ENCODE results near the gene PRXL2B.
A peak's percentile ranks its signal among the peaks of the same experiment; 100 is the strongest.

The PRXL2B gene

GRCh38 chr1:2636733-2637132 is 50.2 kb downstream of the PRXL2B start:
- Histone ChIP-seq H3K4me1 (peaks cover 13 to 21% (median 19%) of the 10 kb centered on the region in 10 experiments), H3K27me3 (peaks cover 0 to 4% (median 0%) of the 10 kb centered on the region in 11 experiments; a peak in 2 of 22 replicates), H3K4me3 (peak overlapping the region in 2 of 10 experiments; percentile 16 to 20; a peak in 1 of 20 replicates), H3K4me2 (no peak overlapping the region), H3K36me3 (no peaks in the 10 kb centered on the region), H3K9ac (no peak overlapping the region), H3K9me3 (replicated peaks in 1 of 11) (peaks cover 27 to 34% (median 30%) of the 10 kb centered on the region in 11 experiments), H4K20me1 (peaks cover 0 to 33% (median 3%) of the 10 kb centered on the region in 11 experiments; a peak in 8 of 22 replicates), H3K27ac (no peak overlapping the region)
- no peak for TF ChIP-seq Cebpa-rat (IDR thresholded peaks at IDR 0.05)

DNA sequence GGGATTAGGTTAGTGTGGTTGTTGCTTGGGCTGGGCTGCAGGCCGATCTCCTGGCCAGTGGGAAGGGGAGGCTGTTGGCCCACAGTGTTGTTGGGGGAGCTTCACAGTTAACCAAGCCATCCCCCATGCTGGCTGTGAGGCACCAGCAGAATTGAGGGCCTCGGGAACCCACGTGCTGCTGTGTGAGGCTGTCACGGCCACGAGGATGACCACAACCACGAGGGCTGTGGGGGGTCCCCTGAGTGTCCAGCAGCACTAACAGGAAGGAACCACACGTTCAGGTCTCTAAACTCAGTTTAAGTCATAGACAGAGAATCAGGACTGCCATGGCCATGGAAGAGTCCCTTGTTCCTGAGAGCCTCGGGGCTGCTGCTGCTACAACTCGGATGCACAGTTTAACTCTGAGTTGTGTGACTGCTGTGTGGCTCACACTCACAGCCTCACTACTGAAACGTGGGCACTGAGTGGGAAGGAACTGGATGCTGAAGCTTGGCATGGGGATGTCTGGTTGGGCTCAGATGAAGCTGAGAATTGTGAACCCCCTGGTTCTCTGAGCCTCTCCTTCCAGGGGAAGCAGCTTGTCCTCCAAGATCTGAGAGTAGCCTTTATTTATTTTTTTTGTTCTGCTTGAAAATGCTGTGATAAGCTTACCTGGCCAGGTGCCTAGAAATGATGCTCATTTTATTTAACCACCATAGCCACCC is 51.0 kb downstream of the PRXL2B start:
- Histone ChIP-seq H3K27me3 (0 out of 22 replicates have a peak, but pooled peaks cover 0 to 4% (median 0%) of the 10 kb centered on the region in 11 experiments), H3K9ac (no peak overlapping the region), H3K9me3 (replicated peaks in 1 of 11) (peaks cover 27 to 34% (median 30%) of the 10 kb centered on the region in 11 experiments), H4K20me1 (peaks cover 0 to 39% (median 6%) of the 10 kb centered on the region in 11 experiments; a peak in 9 of 22 replicates), H3K4me1 (peaks cover 19 to 23% (median 20%) of the 10 kb centered on the region in 10 experiments), H3K4me2 (no peak overlapping the region), H3K27ac (no peak overlapping the region), H3K36me3 (no peaks in the 10 kb centered on the region), H3K4me3 (no peak overlapping the region)
- no peak for TF ChIP-seq Cebpa-rat (IDR thresholded peaks at IDR 0.05)

- Histone ChIP-seq H4K20me1 (peaks cover 0 to 33% (median 6%) of the 10 kb centered on the region in 11 experiments; a peak in 9 of 22 replicates), H3K4me3 (no peak overlapping the region), H3K36me3 (no peaks in the 10 kb centered on the region), H3K27ac (no peak overlapping the region), H3K9me3 (replicated peaks in 1 of 11) (peaks cover 27 to 34% (median 30%) of the 10 kb centered on the region in 11 experiments), H3K4me2 (no peak overlapping the region), H3K4me1 (peaks cover 12 to 21% (median 19%) of the 10 kb centered on the region in 10 experiments), H3K27me3 (peaks cover 0 to 7% (median 4%) of the 10 kb centered on the region in 11 experiments; a peak in 20 of 22 replicates), H3K9ac (no peak overlapping the region)
- TF ChIP-seq Cebpa-rat (IDR thresholded peaks at IDR 0.05): no peak
Observed at GRCh38 chr1:2638466-2639115, 52.0 kb downstream of the PRXL2B start.

DNA sequence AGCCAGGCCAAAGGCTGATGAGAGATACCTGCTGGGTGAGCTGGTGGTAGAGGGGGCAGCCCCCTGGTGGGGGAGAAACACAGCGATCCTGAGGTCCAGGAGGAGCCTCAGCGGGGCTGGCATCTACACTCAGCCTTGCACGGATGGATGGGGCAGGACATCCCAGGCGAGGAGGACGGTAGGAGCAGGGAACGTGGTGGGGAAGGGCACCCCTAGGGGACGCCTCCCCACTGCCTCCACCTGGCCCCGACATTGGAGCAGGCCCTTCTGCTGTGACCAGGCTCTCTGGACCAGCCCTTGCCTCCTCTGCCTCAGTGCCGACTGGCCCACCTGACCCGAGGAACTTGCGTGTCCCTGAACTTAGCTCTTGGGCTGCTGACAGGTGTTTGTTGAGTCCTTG is 52.6 kb downstream of the PRXL2B start:
- Histone ChIP-seq H4K20me1 (peaks cover 0 to 33% (median 6%) of the 10 kb centered on the region in 11 experiments; a peak in 11 of 22 replicates), H3K36me3 (no peaks in the 10 kb centered on the region), H3K9me3 (replicated peaks in 1 of 11) (peaks cover 27 to 34% (median 30%) of the 10 kb centered on the region in 11 experiments), H3K9ac (no peak overlapping the region), H3K4me1 (peaks cover 12 to 23% (median 22%) of the 10 kb centered on the region in 10 experiments), H3K4me2 (no peak overlapping the region), H3K4me3 (no peak overlapping the region), H3K27ac (no peak overlapping the region), H3K27me3 (peaks cover 6 to 13% (median 10%) of the 10 kb centered on the region in 11 experiments; a peak in 20 of 22 replicates)
- TF ChIP-seq Cebpa-rat (IDR thresholded peaks at IDR 0.05): no peak

GRCh38 chr1:2639607-2640521 is 53.3 kb downstream of the PRXL2B start:
- H3K36me3 ChIP-seq: no peaks in the 10 kb centered on the region
- H3K4me3 ChIP-seq: no peak overlapping the region
- H3K4me1 ChIP-seq: peaks cover 12 to 23% (median 22%) of the 10 kb centered on the region in 10 experiments
- H3K27ac ChIP-seq: no peak overlapping the region
- peaks cover 11 to 20% (median 17%) of the 10 kb centered on the region in 11 experiments; a peak in 20 of 22 replicates for H3K27me3 ChIP-seq
- H3K9ac ChIP-seq: no peak overlapping the region
- H3K4me2 ChIP-seq: no peak overlapping the region
- peaks cover 0 to 37% (median 6%) of the 10 kb centered on the region in 11 experiments; a peak in 11 of 22 replicates for H4K20me1 ChIP-seq
- TF ChIP-seq Cebpa-rat (IDR thresholded peaks at IDR 0.05): no peak
- peaks cover 27 to 34% (median 30%) of the 10 kb centered on the region in 11 experiments for H3K9me3 ChIP-seq (replicated peaks in 1 of 11)

DNA sequence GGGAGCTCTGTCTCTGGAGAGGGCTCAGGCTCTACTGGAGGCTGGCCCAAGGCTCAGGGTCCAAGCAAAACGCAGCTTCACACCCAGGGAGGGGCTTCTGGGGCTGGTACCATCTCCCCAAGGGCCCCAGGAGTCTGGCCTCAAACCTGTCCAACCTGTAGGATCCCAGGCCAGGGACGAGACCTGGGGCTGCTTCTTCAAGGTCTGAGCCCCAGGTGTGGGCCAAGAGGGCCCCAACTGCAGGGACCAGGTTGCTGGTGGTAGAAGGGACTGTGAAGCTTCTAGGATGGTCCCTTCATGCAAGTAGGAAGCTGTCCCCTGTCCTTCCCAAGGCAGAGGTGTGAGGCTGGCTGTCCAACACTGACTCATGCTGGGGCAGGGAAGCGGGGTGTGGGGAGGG is 54.0 kb downstream of the PRXL2B start:
- TF ChIP-seq Cebpa-rat (IDR thresholded peaks at IDR 0.05): no peak
- Histone ChIP-seq H3K27ac (no peak overlapping the region), H3K9me3 (replicated peaks in 1 of 11) (peaks cover 23 to 30% (median 25%) of the 10 kb centered on the region in 11 experiments), H3K36me3 (no peaks in the 10 kb centered on the region), H3K9ac (no peak overlapping the region), H3K4me1 (peaks cover 12 to 23% (median 22%) of the 10 kb centered on the region in 10 experiments), H3K4me3 (no peak overlapping the region), H3K27me3 (peaks cover 11 to 25% (median 23%) of the 10 kb centered on the region in 11 experiments; a peak in 21 of 22 replicates), H3K4me2 (no peak overlapping the region), H4K20me1 (peaks cover 0 to 37% (median 6%) of the 10 kb centered on the region in 11 experiments; a peak in 11 of 22 replicates)
